GM12892 (cell line): ENCODE data around the gene PKIB.
"Not testable (repeated sequence)": the region's sequence is repeated elsewhere in the genome, so short reads cannot be mapped to it uniquely, and the experiment has no call there.

Experiments used
- DNase-seq: peaks from one replicate; pipeline ENCODE4 v3.0.0; 2011; ENCODE audit not compliant: insufficient read length
- FAIRE-seq: peaks from 2 replicates; lab custom pipeline; 2011; peaks lifted over from hg19 to GRCh38; lab: Jason Lieb, UNC
- POLR2A ChIP-seq: IDR thresholded peaks from 2 replicates; pipeline ENCODE4 v1.6.1; 2011; ENCODE audit warnings: low read depth, low read length, control low read depth
- POLR2AphosphoS5 ChIP-seq: IDR thresholded peaks from 2 replicates; pipeline ENCODE4 v1.6.1; 2011; ENCODE audit warnings: low read depth, low read length, control low read depth
- TAF1 ChIP-seq: IDR thresholded peaks from 2 replicates; pipeline ENCODE4 v1.6.1; 2011; ENCODE audit warnings: low read depth, mild to moderate bottlenecking, control low read depth, low read length, borderline replicate concordance

The PKIB gene

DNA sequence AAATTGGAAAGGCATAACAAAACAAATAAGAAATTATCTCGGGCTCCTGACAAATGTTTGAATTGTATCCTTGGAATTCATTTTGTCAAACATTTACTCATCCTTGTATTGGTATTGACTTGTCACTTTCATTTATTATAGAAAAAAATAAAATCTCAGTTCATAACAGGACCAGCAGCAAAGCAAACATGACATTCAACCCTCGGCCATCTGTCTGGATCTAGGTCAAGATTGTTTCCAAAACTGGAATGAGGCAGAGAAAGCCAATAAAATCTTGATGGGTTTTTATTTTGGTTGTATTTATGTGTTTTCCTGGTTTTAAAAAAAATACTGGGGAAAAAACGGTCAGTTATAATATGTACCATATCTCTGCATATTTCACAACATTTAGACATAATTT is 126.4 kb downstream of the PKIB start:
- DNase-seq (no peak), FAIRE-seq (no peak)
- TF ChIP-seq TAF1 (no peak), POLR2A (no peak), POLR2AphosphoS5 (no peak)

DNA sequence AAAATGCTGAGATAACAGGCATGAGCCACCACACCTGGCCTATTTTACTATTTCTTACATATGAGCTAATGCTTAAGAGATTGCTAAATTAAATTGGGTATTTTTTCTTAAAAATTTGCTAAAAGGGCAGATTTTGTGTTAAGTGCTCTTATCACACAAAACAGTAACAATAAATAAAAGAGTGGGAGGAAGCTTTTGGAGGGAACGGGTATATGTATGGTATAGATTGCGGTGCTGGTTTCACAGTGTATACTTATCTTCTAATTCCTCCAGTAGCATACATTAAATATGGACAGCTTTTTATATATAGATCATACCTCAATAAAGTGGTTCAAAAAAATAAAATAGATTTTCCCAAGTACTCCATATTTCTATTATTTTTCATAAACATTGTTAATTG is 129.9 kb downstream of the PKIB start:
- DNase-seq: no peak
- no peak for FAIRE-seq
- TF ChIP-seq TAF1 (no peak), POLR2A (no peak), POLR2AphosphoS5 (no peak)

- TF ChIP-seq POLR2A (no peak), TAF1 (no peak), POLR2AphosphoS5 (no peak)
- FAIRE-seq (no peak), DNase-seq (no peak)
These were observed 130.7 kb downstream of the PKIB start for GRCh38 chr6:122740936-122741335.

DNA sequence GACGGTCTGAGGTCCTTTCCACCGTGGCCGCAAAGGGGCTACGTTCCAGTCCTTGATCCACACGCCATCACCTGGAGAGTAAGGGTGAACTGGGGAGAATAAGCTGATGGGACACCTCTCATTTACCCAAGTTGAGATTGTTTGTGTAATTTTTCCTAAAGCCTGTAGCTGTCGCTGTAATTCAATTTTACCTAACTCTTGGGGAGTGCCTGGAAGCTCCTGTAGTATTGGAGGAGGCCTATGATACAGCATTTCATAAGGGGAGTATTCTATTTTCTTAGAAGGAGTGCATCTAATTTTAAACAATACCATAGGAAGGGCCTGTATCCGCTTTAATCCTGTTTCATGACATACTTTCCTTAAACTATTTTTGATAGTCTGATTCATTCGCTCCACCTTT is 134.0 kb downstream of the PKIB start:
- not testable (repeated sequence) for FAIRE-seq, DNase-seq

DNA sequence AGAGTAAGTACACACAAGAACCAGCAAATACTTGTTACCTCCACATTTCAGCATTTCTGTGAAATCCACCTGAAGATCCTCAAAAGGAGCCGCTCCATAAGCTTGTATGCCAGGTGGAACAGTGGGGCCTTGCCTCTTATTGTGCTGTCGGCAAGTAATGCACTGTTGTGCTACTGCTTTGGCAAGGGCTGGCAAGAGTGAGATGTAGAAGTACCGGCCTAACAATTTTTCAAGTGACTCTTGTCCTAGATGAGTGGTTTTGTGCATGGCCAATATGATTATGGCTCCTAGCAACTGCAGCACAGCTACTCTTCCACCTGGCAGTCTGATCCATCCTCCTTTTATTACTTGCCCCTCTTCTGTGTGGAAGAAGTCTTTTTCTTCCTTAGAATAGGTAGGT is 134.7 kb downstream of the PKIB start:
- FAIRE-seq, DNase-seq: not testable (repeated sequence)

DNA sequence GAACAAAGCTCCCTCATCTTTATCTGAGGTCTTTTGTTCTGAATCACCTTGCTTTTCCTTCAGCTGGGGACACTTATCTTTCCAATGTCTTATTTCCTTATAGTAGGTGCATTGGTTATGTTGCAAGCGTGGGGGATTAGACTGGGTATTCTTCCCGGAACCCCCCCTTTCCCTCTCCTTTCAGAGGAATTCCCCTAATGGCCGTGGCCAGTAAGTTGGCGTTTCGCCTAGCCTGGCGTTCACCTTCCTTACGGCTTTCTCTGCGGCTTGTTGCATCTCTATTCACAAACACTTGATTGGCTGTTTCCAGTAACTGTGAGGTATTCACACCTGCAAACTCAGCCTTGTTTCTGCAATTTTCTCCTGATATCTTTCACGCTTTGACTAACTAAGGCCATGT is 136.5 kb downstream of the PKIB start:
- FAIRE-seq (no peak), DNase-seq (no peak)
- TF ChIP-seq TAF1 (no peak), POLR2A (no peak), POLR2AphosphoS5 (no peak)

DNA sequence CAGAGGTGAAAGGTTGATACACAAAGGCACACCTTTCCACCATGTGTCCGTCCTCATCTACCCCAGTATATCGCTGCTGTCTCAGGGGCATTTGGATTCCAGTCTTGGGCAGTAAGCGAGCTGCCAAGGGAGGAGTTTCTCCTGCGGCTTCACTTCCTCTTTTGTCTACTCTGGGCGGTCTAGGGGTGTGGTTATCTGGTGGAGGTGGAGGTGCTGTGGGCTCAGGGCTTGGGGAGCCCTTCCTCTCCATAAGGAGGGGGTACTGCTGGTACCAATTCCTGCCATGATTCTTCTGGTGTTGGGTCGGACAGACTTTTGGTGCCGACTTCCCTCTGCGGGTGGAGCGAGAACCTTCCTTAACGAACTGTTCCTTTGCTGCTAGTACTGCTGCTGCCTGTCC is 137.4 kb downstream of the PKIB start:
- TF ChIP-seq POLR2A (no peak), TAF1 (no peak), POLR2AphosphoS5 (no peak)
- no peak for FAIRE-seq
- no peak for DNase-seq

DNA sequence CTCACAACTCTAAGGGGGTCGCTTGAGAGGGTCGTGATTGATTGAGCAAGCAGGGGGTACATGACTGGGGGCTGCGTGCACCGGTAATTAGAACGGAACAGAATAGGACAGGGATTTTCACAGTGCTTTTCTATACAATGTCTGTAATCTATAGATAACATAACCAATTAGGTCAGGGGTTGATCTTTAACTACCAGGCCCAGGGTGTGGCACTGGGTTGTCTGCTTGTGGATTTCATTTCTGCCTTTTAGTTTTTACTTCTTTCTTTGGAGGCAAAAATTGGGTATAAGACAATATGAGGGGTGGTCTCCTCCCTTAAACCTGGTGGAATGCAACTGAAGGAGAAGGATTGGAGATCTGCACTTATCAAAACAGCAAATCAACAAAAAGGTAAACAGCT is 138.7 kb downstream of the PKIB start:
- DNase-seq, FAIRE-seq: not testable (repeated sequence)

DNA sequence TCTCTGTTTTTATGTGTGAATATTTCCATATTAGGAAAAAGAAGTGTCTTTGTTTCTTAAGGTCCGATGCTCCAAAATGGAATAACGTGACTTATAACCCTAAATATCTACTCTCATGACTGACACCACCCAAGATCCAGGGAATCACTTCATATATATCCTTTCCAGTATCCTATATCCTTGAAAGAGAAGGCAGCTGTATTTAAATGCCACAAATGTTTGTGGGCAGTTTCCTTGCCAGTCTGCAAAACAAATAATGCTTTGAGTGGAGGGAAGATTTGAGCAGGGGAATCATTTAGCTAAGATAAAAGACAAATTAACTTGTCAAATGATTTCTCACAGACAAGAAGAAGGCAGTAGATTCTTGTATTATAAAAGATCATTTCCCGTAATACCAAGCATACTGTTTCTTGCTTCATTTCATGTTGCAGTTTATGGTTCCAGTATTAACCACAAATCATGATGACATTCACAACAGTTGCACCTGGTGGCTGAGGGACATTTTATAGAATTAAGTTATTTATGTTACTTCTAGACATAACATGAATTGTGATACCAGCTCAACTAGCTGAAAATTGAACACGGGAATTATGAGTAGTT is 139.3 kb downstream of the PKIB start:
- DNase-seq (no peak), FAIRE-seq (no peak)
- TF ChIP-seq POLR2AphosphoS5 (no peak), TAF1 (no peak)

GRCh38 chr6:122751326-122751725 is 141.1 kb downstream of the PKIB start:
- FAIRE-seq (peak; percentile 50), DNase-seq (no peak)
- TF ChIP-seq POLR2AphosphoS5: no peak
- no peak for TF ChIP-seq POLR2A
- TF ChIP-seq TAF1: no peak

- FAIRE-seq (no peak), DNase-seq (no peak)
- TF ChIP-seq TAF1: no peak
- TF ChIP-seq POLR2AphosphoS5: no peak
- no peak for TF ChIP-seq POLR2A
These were observed 142.3 kb downstream of the PKIB start for GRCh38 chr6:122752459-122752858.

DNA sequence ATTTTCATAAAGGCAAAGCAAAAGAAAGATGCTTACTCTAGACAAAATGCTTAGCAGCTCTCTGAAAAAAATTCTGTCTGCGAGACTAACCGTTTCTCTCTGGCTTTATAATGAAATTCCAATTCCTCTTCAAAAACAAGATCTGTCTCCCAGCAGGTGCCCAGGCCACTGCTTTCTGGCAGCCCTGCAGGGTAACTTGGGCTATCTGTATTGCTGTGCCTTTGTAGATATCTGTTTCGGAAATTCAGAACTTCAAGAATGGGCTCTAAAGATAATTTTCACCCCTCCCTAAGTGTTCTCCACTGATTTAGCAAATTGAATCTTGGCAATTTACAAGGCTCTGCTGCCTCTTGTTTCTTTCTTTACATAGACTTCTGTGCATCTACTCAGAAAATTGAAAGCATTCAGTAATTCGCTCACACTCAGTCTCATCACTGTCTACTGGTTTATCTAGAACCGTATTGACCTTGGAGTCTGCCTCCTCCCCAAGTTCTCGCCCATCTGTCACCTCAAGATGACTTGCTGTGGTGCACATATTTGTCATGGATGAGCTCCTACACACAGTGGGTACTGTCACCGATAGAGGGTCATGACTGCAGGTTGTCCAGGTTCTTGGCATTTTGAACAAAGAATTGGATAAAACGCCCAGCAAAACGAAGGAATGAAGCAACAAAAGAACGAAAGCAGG is 142.9 kb downstream of the PKIB start:
- TF ChIP-seq TAF1: no peak
- TF ChIP-seq POLR2AphosphoS5: no peak
- FAIRE-seq (no peak), DNase-seq (no peak)

DNA sequence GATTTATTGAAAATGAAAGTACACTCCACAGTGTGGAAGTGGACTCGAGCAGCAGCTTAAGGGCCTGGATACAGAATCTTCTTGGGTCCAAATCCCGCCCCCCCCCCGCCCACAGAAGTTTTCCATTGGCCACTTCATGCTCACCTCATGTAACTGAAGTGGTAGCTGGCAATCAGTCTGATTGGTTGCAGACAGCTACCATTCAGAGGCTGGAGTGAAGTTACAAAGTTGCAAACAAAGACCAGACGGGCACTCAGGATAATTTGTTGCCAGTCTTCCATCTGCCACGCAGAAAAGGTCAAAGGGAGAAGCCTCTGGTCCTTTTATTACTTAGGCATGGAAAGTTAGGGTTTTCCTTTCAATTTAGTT is 143.5 kb downstream of the PKIB start:
- DNase-seq (no peak), FAIRE-seq (no peak)
- TF ChIP-seq POLR2A (no peak), POLR2AphosphoS5 (no peak), TAF1 (no peak)
